Measurements from ENCODE around the gene NYNRIN. TPM values are rescaled to one million over a fixed set of nuclear protein-coding genes. Genes with fewer than 3 reads are reported as not detected.

Gene NYNRIN
- total and polyA plus RNA-seq, 2 experiments from 2014 or later = 3.1 to 20.0 TPM

DNA sequence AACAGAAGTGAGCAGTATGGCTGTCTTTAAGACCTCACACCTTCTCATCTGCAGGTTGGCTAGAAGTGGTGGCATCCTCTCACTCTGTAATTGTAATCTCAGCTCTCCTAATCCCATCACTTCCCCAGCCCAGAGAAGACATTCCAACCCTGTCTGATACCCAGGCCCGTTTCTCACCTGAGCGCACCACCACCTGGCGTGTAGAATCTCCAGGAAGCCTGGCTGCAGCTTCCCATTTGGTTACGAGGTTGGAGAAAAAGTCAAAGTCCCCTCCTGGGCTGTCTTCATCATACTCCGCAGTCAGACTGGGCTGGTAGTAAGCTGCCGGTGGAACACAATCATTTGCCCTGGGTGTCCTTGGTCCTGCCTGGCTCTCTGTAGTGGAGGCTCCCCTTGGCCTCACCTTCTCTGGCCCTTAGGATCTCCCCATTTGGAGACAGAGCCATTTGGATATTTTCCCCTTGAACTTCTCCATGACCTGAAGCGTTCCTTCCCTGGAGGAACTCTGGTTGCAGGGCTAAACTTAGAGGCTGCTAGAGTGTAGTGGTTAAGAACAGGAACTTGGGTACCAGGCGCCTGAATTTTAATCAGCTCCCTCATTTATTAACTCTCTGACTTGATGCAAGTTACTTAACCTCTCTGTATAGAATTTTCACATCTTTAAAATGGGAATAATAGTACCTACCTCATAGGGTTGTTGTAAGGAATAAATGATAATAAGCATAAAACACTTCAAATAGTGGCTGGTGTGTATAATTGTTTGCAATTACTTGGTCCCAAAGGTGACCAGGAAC, 42.0 kb downstream of the NYNRIN start (continued):
- TF ChIP-seq ZNF462 (CRISPR knock-in tag; IDR thresholded peaks at IDR 0.05) (no peak), CTCF (conservative IDR thresholded peaks at IDR 0.05; ENCODE audit: low read depth in 2 of 2) (no peak), JUNB (IDR thresholded peaks at IDR 0.05; ENCODE audit: unreplicated experiment) (no peak), NANOG (IDR thresholded peaks at IDR 0.05; ENCODE audit: borderline replicate concordance) (no peak), ZNF114 (CRISPR knock-in tag; IDR thresholded peaks at IDR 0.05) (no peak)

DNA sequence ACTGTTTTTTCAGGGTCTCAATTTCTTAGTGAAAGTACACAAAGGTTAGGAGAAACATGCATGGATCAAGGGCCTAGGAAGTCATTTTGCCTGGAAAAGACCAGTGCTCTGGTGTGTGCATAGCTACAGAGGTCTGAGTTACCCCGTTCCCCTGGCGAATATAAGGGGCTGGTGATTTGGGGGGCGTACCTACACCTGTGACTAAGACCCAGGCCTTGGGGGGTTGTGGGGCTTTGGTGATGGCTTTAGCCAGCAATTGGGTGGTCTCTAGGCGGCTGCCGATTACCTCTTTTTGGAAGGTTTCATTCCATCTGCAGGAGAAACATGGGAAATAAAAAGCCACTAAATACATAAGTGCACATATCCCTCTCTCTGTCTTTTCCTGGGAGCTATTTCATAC, 42.7 kb downstream of the NYNRIN start:
- peak overlapping the region; percentile 70 for H3K4me3 ChIP-seq
- peaks cover 7% of the 10 kb centered on the region; the same call in 1 of the 2 replicates for H3K36me3 ChIP-seq (ENCODE audit: insufficient read depth)
- no peak overlapping the region for H2AFZ ChIP-seq
- Mint-ChIP-seq H3K9me3 (no peaks in the 10 kb centered on the region), H3K27ac (peak overlapping the region; percentile 99), H3K4me1 (peaks cover 9% of the 10 kb centered on the region; the same call in 2 of the 3 replicates), H3K27me3 (ENCODE audit: insufficient read depth, low read depth, poor library complexity) (peaks cover 7% of the 10 kb centered on the region), H3K36me3 (ENCODE audit: low read depth) (peaks cover 41% of the 10 kb centered on the region), H3K4me3 (peak overlapping the region; percentile 88)
- no peaks in the 10 kb centered on the region for H3K27me3 ChIP-seq (ENCODE audit: insufficient read depth)
- H3K79me2 ChIP-seq (replicated peaks; ENCODE audit: insufficient read depth) = peaks cover 13% of the 10 kb centered on the region
- ATAC-seq = no peak
- H3F3A ChIP-seq (replicated peaks; ENCODE audit: low read depth) = peaks cover 7% of the 10 kb centered on the region; the same call in 1 of the 2 replicates
- no peak for DNase-seq (ENCODE audit: low spot score)
- no peaks in the 10 kb centered on the region; the same call in 1 of the 2 replicates for H4K20me1 ChIP-seq (replicated peaks; ENCODE audit: insufficient read depth)
- H3K27ac ChIP-seq (ENCODE audit: low read depth) = peak overlapping the region; percentile 97; the same call in 1 of the 2 replicates
- peak overlapping the region; percentile 84 for H3K4me2 ChIP-seq
- H3K9me2 ChIP-seq (ENCODE audit: insufficient read depth) = no peaks in the 10 kb centered on the region
- H3K4me1 ChIP-seq (ENCODE audit: insufficient read depth) = peaks cover 13% of the 10 kb centered on the region
- no peak for TF ChIP-seq ZNF462 (CRISPR knock-in tag; IDR thresholded peaks at IDR 0.05)

All from GM23338 (cell line).